NB4 (cell line): ENCODE measurements around the gene NLRP11.

Experiments
- MYC ChIP-seq: IDR thresholded peaks from 2 replicates; pipeline ENCODE4 v1.6.1; 2011; ENCODE audit warnings: low read depth, low read length
- POLR2A ChIP-seq: IDR thresholded peaks from 2 replicates; pipeline ENCODE4 v1.6.1; 2011; ENCODE audit warnings: mild to moderate bottlenecking; ENCODE audit not compliant: insufficient read length; ENCODE audit errors: extremely low read depth
- TF ChIP-seq, protein P1 (sequence below): IDR thresholded peaks from one replicate; pipeline ENCODE4 v1.5.1; 2012; ENCODE audit warnings: low read depth, low read length
- TF ChIP-seq, protein P2 (sequence below): IDR thresholded peaks from 2 replicates; pipeline ENCODE4 v1.6.1; 2011; ENCODE audit warnings: low read depth, low read length

DNA sequence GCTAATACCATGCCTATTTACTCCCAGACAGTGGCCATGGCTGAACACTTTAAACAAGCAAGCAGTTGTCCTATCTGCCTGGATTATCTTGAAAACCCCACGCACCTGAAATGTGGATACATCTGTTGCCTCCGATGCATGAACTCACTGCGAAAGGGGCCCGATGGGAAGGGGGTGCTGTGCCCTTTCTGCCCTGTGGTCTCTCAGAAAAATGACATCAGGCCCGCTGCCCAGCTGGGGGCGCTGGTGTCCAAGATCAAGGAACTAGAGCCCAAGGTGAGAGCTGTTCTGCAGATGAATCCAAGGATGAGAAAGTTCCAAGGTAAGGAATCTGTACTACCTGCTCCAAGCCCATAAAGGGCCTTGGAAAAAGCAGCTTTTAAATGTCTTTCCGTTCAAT, 54.3 kb downstream of the NLRP11 start:
- TF ChIP-seq, protein P1, sequence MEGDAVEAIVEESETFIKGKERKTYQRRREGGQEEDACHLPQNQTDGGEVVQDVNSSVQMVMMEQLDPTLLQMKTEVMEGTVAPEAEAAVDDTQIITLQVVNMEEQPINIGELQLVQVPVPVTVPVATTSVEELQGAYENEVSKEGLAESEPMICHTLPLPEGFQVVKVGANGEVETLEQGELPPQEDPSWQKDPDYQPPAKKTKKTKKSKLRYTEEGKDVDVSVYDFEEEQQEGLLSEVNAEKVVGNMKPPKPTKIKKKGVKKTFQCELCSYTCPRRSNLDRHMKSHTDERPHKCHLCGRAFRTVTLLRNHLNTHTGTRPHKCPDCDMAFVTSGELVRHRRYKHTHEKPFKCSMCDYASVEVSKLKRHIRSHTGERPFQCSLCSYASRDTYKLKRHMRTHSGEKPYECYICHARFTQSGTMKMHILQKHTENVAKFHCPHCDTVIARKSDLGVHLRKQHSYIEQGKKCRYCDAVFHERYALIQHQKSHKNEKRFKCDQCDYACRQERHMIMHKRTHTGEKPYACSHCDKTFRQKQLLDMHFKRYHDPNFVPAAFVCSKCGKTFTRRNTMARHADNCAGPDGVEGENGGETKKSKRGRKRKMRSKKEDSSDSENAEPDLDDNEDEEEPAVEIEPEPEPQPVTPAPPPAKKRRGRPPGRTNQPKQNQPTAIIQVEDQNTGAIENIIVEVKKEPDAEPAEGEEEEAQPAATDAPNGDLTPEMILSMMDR = peak; percentile 35
- TF ChIP-seq POLR2A (no peak), MYC (no peak)
- TF ChIP-seq, protein P2, sequence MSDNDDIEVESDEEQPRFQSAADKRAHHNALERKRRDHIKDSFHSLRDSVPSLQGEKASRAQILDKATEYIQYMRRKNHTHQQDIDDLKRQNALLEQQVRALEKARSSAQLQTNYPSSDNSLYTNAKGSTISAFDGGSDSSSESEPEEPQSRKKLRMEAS = no peak
